GM19463 (cell line): Measurements from ENCODE around the gene ATXN7L3.
A peak's percentile ranks its signal among the peaks of the same experiment; 100 is the strongest.
"Not testable (repeated sequence)": the region's sequence is repeated elsewhere in the genome, so short reads cannot be mapped to it uniquely, and the experiment has no call there.

Experiments used
- ATAC-seq: cut with Tn5 transposase; IDR thresholded peaks from one replicate; pipeline ENCODE4 v1.9.1; 2021; ENCODE audit warnings: mild to moderate bottlenecking, moderate library complexity; ENCODE audit not compliant: unreplicated experiment

ATXN7L3 gene, protein sequence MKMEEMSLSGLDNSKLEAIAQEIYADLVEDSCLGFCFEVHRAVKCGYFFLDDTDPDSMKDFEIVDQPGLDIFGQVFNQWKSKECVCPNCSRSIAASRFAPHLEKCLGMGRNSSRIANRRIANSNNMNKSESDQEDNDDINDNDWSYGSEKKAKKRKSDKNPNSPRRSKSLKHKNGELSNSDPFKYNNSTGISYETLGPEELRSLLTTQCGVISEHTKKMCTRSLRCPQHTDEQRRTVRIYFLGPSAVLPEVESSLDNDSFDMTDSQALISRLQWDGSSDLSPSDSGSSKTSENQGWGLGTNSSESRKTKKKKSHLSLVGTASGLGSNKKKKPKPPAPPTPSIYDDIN

DNA sequence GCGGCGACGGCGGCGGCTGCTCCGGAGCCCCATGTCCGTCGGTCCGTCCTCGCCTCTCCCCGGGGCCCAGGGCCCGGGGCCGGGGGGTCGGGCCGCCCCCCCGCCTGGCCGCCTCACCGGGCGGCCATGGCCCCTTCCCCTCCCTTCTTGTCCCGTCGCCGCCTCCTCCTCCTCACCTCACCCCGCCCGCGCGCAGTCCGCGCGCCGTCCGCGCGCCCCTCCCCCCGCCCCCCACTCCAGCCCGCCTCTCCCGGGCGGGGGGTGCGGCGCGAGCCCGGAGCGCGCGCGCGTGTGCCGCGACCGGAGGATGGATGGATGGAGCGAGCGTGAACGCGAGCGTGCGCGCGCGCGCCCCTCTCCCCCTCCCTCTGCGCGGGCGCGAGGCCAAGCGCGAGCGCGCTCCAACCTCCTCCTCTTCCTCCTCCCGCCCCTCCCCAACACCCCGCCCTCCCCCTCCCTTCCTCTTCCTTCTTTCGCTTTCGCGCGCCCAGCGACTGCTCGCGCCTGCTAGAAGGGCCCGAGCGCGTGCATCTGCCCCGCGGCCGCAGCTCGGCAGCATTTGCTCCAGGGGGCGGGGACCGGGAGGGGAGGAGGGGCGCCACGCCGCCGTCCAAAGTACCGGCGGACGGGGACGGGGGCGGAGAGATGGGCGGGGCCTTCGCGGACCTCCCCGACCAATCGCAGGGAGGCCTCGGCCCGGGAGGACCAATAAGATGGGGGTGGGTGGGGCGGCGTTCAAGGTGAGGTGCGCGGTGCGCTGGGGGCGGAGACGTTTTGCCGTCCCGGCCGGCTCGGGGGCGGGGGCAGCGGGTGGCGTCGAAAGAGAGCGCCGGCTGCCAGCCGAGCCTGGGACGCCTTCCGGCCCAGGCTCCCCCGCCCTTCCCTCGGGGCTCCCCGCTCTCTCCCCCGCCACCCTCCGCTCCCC is at the start of gene ATXN7L3:
Gene ATXN7L3, minus strand, starts transcription at position 332 of the 925 bp plus-strand sequence. CDS start 1,814 bp downstream, outside the sequence.
- peak; percentile 64 for ATAC-seq

DNA sequence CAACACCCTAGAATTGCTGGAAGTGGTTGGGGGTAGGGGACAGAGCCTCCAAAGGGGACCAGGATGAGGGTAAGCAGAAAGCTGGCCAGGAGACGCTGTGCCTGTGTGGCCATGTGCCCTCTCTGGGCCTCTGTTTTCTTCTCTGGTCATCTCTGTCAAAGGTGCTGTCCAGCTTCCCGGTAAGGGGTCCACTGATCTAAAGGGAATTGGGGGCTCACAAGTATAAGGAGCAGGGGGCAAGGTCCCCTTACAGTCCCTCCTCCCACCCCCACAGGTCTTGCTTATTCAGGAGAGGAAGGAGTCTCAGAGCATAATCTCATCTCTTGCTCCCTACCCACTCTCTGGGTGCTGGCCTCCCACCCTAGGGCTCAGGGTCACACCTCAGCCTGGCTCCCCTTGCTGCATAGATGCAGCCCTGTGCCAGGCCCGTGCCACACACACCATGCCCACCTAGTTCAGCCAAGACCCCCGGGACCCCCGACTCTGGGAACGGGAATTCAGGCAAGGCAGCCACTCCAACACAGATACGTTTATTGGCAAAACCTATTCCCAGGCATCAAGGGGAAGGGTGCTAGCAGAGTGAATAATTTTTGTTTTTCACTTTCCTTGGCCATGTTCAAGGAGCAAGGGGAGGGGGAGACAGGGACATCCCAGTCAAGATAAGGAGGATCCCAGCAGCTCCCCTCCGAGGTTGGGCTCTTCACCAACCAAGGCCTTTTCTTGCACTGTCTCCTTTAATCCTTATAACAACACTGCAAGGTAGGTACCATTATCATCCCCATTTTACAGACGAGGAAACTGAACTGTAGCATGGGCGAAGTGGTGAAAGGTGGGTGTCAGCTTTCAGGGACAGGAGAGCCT is 48.4 kb upstream of the ATXN7L3 start:
- no peak for ATAC-seq

DNA sequence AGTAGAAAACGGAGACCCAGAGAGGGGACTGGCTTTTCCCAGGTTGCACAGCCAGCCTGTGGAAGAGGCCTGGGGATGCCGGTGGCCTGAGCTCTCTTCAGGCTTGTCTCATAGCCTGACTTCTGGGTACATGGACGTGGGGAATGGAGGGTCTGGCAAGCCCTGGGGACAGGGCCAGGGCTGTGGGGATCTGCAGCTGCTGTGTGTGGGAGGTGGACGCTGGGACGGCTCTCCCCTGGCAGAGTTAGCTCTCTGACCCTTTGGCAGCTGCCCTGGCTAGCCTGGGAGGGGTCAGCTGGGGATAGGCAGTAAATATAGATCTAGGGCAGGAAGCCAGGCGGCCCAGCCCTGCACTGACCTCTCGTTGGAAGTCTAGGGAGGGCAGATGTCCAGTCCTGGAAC is 47.8 kb upstream of the ATXN7L3 start:
- no peak for ATAC-seq

DNA sequence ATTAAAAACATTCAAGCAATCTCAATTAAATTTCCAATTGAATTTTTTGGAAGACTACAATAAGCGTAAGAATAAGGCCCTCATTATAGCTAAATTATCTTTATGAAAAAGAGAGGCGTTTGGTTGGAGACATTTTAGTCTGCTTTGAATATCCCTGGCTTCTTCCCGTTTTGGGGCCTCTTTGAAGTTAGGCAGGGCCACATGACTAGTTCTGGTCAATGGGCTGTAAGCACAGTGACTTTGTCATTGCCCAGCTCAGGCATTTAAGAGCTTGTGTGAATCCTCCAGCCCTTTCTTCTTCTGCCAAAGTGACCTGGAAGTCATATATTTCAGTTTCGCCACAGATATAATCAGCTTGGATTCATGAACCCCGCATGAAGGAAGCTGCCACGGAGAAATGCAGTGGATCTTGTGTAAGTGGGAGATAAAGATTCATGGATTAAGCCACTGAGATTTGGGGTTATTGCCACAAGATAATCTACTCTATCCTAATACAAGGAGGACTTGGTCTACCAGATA is 41.5 kb upstream of the ATXN7L3 start:
- ATAC-seq: no peak

DNA sequence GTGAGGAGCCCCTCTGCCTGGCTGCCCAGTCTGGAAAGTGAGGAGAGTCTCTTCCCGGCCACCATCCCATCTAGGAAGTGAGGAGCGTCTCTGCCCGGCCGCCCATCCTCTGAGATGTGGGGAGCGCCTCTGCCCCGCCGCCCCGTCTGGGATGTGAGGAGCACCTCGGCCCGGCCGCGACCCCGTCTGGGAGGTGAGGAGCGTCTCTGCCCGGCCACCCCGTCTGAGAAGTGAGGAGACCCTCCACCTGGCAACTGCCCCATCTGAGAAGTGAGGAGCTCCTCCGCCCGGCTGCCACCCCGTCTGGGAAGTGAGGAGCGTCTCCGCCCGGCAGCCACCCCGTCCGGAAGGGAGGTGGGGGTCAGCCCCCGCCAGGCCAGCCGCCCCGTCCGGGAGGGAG is 38.2 kb upstream of the ATXN7L3 start:
- ATAC-seq: not testable (repeated sequence)

DNA sequence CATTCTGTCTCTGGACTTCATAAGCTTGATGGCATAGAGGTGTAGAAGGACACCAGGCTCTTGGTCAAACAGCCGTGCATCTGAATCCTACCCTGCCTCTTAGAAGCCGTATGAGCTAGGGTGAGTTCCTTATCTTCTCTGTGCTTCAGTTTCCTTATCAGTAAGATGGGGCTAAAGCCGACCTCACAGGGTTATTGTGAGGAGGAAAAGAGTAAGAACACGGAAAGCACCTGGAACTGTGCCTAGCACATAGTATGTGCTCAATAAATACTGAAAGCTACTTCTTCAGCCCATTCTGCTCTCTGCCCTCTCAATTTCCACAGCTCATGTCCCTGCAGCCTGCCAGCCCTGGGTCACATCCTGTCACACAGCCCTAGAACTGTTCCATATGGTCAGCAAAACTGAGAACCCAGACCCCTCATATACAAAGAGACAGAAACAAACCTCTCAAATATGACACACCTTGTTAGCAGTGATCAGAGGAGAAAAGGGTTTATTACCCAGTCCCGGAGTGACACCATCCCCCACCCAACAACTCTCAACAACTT is 36.8 kb upstream of the ATXN7L3 start:
- ATAC-seq: no peak

DNA sequence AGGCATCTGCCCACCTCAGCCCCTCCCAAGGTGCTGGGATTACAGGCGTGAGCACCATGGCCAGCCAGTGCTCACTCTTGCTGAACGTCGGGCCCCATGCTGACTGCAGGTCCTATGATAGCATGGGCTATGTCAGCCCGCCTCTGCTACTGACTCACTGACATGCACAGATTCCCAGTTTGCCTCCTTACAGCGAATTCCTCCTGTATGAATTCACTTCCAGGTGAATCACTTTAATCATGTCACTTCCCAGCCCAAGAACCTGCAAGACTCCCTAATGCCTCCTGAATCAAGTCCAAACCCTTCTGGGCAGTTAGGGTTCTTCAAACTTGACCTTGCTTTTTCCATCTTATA is 35.9 kb upstream of the ATXN7L3 start:
- no peak for ATAC-seq

DNA sequence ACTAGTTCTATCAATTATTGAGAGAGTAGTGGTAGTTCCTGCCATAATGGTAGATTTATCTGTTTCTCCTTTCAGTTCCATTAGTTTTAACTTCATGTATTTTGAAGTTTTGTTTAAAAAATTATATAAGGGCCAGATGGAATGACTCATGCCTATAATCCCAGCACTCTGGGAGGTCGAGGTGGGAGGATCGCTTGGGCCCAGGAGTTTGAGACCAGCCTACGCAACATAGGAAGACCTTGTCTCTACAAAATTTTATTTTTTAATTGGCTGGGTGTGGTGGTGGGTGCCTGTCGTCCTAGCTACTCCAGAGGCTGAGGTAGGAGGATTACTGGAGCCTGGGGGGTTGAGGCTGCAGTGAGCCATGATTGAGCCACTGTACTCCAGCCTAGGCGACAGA is 33.9 kb upstream of the ATXN7L3 start:
- ATAC-seq: no peak

DNA sequence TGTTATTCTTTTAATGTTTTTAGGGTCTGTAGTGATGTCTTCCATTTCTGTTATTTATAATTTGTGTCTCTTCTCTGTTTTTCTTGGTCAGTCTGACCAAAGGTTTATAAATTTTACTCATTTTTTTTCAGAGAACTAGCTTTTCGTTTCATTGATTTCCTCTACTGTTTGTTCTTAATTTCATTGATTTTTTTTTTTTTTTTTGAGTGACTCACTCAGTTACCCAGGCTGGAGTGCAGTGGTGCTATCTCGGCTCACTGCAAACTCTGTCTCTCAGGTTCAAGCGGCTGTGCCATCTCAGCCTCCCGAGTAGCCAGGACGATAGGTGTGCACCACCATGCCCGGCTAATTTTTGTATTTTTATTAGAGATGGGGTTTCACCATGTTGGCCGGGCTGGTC is 32.4 kb upstream of the ATXN7L3 start:
- ATAC-seq: no peak

DNA sequence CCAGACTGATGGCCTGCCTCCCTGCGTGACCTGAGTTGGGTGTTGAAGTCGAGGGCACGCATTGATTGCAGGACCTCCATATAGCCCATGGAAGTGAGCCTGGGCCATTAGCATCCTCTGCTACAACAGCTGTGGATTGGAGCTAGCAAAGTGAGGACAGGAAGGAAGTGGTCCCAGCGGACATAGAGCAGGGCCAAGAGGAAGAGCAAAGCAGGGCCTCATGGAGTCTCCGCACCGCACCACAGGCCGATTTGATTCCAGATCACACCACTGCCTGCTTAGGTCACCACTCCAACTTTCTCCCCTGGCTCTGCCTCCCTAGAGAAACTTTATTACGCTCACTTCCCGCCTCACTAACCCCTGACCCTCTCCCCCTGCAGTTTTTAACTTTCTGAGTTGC is 30.5 kb upstream of the ATXN7L3 start:
- no peak for ATAC-seq

DNA sequence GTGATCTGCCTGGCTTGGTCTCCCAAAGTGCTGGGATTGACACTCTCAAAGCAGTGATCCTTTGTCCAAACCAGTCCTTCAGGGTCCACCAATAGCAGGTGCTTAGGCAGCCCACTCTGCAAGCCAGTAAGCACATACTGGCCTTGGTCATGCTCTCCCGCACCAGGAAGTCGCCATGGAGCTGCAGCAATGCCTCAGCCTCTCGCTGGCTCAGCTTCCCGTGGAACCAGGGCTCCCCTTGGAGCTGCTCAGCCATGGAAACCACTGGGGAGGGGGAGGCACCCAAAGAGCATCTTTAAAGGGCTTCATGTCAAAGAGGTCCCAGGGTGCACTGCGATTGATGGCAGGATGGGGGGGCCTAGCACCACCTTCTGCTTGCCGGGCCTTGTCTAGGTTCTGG is 29.4 kb upstream of the ATXN7L3 start:
- no peak for ATAC-seq

DNA sequence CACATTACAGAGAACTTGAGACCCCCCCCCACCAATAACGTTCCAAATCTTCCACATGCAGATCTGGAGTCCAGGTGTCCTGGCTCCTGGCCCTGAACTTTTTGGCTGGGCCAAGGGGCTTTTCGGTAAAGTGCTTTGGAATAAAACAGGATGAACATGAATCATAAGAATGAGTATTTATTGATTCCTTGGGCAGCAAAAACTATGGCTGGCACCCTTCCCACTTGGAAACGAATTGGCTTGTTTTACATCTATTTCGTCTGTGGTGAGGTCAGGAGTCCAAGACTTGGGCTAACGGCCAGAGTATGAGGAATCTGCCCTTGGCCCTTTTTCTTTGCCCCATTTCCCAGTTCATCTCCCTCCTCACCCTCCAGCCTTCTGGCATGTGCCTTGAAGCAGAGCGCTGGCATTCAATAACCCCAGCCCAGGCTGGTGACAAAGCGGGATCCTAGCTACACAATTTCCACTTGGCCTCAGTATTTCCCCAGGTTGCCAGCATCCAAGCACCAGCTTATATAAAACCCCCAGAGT is 23.9 kb upstream of the ATXN7L3 start:
- no peak for ATAC-seq

DNA sequence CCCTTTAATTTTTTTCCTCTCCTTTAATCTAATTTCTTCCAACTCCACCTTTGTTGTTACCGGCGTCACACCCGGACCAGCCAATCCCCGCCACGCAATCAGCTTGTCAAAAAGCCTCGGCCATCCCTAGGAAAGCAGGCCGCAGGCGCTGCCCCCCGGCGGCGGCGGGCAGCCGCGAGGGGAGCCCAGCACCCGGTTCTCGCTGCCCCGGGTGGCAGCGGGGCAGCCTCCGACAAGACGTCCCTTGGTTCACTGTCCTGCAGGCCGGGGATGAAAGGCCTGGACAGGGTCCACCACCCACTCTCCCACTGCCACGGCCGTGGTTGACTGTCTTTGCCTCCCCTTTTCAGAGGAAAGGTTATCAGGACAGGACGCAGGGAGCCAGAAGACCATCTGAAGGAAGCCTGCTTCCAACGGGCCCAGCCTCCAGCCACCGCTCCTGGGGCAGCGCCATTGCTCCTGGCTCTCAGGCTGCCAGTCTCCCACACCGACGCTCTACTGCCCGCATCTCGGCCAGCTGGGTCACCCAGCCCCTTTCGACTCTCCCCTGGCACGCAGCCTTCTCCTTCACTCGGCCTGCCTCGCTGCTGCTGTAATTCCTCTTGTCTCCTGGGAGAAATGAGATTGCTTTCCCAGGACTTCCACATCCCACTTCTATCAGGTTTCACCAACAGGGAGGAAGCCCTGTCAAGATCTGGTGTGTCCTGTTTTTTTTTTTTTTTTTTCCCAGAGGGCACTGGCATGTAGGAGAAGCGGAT is 22.6 kb upstream of the ATXN7L3 start:
- ATAC-seq: no peak

DNA sequence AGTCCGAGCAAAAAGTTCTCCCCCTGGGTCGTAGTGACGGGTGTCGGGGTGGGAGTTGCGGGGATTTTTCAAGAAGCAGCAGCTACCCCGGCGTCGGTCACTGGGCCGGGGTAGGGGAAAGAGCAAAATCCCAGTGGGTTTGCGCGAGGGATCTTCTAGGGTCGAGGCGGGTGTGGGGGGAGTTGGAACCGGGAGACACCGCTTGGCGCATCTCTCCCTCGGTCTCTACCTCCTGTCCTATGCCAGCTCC is 22.1 kb upstream of the ATXN7L3 start:
- ATAC-seq: no peak

DNA sequence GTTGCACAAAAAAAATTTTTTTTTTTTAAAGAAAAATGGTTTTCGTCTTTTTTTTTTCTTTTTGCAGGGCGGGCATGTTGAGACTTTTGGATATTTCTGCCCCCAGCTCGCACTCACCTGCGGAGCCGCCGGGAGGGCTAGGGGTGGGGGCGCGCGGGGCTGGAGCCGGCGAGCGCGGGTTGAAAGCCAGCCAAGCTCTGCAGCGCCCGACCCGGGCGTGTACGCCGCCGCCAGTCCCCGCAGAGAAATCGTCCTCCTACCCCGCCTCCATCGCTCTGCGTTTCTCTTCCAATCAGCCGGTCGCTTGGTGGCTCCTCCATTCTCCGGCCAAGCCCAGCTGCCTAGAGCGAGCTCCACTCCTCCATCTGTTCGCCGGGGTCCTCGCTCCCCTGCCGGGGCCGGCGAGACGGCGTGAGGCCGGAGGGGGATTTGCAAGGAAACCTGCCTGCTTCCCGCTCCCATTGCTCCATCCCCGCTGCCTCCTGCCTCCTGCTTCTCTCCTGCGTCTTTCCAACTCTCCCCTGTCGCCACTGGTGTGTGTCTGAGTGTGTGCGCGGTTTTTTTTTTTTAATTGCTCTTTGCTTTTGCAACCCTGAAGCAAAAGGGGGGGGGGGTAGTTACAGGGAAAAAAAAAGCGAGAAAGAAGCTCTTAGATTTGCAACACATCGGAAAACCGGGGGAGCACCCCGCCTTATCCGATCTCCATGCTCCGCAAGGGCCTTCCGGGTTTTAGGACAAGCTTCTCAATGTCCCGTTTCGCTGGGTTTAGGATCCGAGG is 21.6 kb upstream of the ATXN7L3 start:
- ATAC-seq: no peak

DNA sequence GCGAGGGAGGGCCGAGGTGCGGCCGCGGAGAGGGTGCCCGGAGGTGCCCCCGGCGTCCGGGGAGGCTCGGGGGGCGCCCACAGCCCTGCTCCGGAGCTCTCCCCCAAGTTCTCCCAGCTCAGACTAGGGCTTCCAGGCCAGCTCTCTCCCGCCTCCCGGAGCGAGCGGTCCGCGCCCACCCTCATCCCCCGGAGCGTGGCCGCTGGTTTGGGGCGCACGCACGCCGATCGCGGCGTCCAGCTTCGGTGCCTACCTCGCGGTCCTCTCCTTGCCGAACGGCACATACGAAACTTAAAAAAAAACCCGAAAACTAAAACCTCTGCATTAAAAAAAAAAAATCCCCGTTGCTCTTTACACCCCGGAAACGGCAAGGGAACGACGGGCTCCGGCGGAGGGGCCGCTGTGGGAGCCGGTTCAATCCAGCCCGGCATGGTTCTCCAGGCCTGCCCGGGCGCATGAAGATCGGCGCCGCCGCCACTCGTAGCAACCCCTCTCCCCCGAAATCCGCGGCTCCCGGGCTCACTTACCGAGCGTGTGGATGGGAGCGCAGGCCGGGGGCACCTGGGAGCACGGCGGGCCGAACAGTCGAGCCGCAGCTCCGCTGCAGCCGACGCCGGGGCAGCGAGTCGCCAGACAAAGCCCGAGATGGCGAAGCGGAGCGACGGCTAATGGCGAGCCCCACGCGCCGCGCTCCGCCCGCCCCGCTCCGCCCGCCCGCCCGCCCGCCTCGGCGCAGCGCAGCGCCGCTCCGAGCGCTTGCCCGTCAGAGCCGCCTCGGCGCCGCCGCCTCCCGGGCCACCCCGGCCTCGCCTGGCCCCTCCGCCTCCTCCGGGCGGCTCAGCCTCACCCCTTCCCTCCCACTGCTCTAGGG is 20.8 kb upstream of the ATXN7L3 start:
- ATAC-seq: peak; percentile 2

DNA sequence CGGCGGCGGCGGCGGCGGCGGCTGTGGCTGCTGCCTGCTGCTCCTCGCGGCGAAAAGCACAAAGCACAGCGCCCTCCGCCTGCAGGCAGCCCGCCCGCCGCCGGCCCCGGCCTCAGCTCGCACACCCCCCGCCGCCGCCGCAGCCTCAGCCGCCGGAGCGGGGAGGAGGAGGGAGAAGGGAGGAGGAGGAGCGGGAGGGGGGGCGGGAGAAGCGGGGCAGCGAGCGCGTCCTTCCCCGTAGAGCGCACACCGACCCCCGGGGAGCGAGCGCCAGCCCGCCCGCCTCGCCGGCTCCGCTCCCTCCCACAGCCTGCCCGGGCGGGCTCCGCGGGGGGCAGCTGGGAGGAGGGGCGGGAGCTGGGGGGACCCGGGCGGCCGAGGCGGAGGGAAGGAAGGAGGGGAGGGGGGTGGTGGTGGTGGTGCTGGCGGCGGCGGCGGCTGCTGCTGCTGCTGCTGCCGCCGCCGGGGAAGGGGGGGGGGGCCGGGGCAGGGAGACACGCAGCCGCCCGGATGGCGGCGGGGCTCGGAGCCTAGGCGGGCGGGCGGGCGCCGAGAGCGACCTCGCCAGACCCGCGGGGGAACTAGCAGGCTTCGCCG is 20.0 kb upstream of the ATXN7L3 start, which contains the start of gene UBTF:
Gene UBTF, minus strand, starts transcription at position 60 of the 597 bp plus-strand sequence. CDS start 1,446 bp downstream, outside the sequence.
- peak; percentile 6 for ATAC-seq
